Thoracic aorta endothelial cell (primary cell): ENCODE results near the gene CD79B. TPM values are rescaled to one million over a fixed set of nuclear protein-coding genes. Genes with fewer than 3 reads are reported as not detected.

Source experiments
- small RNA-seq: library from RNA; depleted of rRNA; stranded (forward); fragments of <200 nt; gene quantifications from one replicate; pipeline ENCODE3, GENCODE V24; 2012
- total RNA-seq: library from RNA; depleted of rRNA; stranded (reverse); fragments of >200 nt; gene quantifications from 2 replicates; pipeline ENCODE4 v1.2.3, GENCODE V29; 2012

CD79B gene
- total RNA-seq = 1.3 and 1.5 TPM in 2 replicates

DNA sequence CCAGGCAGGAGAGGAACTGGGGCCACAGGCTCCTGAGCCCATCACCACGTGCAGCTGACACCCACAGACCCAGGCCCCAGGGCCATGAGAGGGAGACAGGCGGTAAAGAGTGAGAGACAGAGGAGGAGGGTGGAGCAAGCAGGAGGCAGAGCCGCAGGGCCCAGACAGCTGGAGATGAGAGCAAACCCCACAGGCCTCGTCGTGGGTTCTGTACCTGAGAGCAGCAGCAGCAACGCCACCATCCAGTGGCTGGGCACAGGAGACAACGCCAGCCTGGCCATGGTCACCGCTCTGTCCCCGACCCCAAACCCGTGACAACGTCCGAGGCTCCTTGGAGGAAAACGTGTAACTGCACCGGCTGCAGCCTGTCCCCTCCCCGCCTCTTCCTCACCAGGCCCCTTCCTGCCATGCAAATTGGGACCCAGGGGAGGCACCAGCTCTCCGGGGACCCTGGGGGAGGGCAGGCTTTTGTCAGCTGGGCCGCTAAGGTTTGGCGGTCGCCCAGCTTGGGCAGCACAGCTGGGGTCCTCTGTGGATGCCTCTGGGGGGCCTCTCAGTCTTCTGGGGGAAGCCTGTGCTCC is at the start of gene CD79B:
CD79B (minus strand) TSS at position 351 of the 581 bp plus-strand sequence; CDS start at position 281, 70 bp downstream.

GRCh38 chr17:63972796-63973195 is 40.7 kb upstream of the CD79B start, which contains the start of gene SCN4A:
TSS of gene SCN4A (minus strand) at chr17:63972918. CDS start at chr17:63972841, 77 bp downstream.

GRCh38 chr17:63918789-63919305 is 13.3 kb downstream of the CD79B start, which contains the start of gene GH1:
TSS of gene GH1 (minus strand) at chr17:63918839. CDS start at chr17:63918776, 63 bp downstream.

DNA sequence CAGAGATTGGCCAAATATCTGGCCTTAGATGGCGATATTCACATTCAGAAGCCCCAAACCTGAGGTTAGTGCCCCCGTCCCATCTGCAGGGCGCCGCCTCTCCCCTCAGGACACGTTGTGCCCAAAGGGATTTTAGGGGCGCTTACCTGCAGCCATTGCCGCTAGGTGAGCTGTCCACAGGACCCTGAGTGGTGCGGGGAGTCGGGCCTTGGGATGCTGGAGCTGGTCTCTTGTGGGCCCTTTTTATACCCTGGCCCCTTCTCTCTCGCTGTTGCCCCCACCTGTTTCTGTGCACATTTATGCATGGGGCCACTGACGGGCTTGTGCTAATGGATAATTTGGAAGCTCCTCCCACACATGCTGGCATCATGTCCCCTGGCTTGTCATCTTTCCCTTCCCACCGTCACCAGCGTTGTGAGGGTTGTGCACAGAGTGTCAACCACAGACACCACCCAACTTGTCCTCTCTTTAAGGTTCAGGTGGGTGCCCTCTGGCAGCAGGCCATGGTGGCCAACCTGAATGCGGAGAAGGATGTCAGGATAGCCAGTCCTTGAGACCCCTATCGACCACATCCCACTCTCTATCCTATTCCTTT is 21.0 kb downstream of the CD79B start, which contains the start of gene CSHL1:
CSHL1 (minus strand) TSS at position 218 of the 595 bp plus-strand sequence; CDS start at position 156, 62 bp downstream.

DNA sequence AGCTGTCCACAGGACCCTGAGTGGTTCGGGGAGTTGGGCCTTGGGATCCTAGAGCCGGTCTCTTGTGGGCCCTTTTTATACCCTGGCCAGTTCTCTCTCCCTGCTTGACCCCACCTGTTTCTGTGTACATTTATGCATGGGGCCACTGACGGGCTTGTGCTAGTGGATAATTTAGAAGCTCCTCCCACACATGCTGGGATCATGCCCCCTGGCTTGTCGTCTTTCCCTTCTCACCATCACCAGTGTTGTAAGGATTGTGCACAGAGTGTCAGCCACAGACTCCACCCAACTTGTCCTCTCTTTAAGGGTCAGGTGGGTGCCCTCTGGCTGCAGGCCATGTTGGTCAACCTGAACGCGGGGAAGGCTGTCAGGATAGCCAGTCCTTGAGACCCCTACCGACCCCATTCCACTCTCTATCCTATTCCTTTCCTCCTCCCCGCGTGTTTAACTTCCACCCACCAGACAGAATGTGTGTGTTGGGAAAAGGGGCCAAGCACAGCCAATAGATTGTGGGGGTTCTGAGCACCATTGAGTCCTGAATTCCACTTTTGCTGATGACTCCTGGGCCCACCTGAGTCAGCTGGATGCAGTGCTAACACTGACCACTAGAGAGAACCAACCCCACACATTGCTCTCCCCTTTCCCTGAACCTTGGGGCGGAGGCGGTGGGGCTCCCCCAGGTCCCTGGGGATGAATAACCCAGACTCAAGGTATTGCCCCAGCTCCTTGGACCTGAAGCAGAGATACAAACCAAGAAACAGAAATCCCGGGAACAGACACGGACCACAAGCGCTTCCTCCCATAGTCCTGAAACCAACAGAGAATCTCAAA is 35.4 kb downstream of the CD79B start, which contains the start of gene CSH1:
CSH1 (minus strand) TSS at position 51 of the 831 bp plus-strand sequence. CDS start 63 bp downstream, outside the sequence.

GRCh38 chr17:63881935-63882601 is 50.1 kb downstream of the CD79B start, which contains the start of gene GH2:
TSS of gene GH2 (minus strand) at chr17:63881944. CDS start at chr17:63881801, 143 bp downstream.

Small RNA genes lying within 50 kb of the gene (small RNA-seq; reads per million reads assigned to genes)
- gene AC040958.1 (not detected), gene AC127029.1 (not detected), gene GH1 (not detected)

Other genes starting within 250 kb of the CD79B start
- 12.9 and 20.0 TPM in 2 replicates for gene LIMD2, start 232.2 kb downstream of the CD79B start, total RNA-seq
- gene STRADA, start 190.5 kb downstream of the CD79B start, total RNA-seq = 41.9 and 42.3 TPM in 2 replicates
- 108 and 133 TPM in 2 replicates for gene CCDC47, start 158.7 kb downstream of the CD79B start, total RNA-seq
- gene DDX42, start 158.2 kb downstream of the CD79B start, total RNA-seq = 122 and 130 TPM in 2 replicates
- 80.9 and 93.4 TPM in 2 replicates for gene PSMC5, start 104.9 kb downstream of the CD79B start, total RNA-seq
- 51.0 and 64.9 TPM in 2 replicates for gene FTSJ3, start 104.7 kb downstream of the CD79B start, total RNA-seq
- 46.5 and 71.5 TPM in 2 replicates for gene SMARCD2, start 89.6 kb downstream of the CD79B start, total RNA-seq
- not detected in 2 replicates for gene CSH2, start 58.7 kb downstream of the CD79B start, total RNA-seq
- gene GH2, start 50.4 kb downstream of the CD79B start, total RNA-seq = not detected in 2 replicates
- gene CSH1, start 35.8 kb downstream of the CD79B start, total RNA-seq = not detected in 2 replicates
- not detected in 2 replicates for gene CSHL1, start 21.1 kb downstream of the CD79B start, total RNA-seq
- not detected in 2 replicates for gene GH1, start 13.5 kb downstream of the CD79B start, total RNA-seq
- 0.07 and 0.13 TPM in 2 replicates for gene SCN4A, start 40.6 kb upstream of the CD79B start, total RNA-seq
- gene PRR29, start 66.0 kb upstream of the CD79B start, total RNA-seq = 0.14 and 0.66 TPM in 2 replicates
- 898 and 963 TPM in 2 replicates for gene ICAM2, start 88.3 kb upstream of the CD79B start, total RNA-seq
- 19.3 and 22.6 TPM in 2 replicates for gene ERN1, start 197.8 kb upstream of the CD79B start, total RNA-seq